HG03066 (cell line): ENCODE results near the gene AHNAK2.

Source experiments
- ATAC-seq: cut with Tn5 transposase; IDR thresholded peaks from one replicate; pipeline ENCODE4 v1.9.1; 2021; ENCODE audit warnings: low read depth; ENCODE audit not compliant: unreplicated experiment

AHNAK2 gene

DNA sequence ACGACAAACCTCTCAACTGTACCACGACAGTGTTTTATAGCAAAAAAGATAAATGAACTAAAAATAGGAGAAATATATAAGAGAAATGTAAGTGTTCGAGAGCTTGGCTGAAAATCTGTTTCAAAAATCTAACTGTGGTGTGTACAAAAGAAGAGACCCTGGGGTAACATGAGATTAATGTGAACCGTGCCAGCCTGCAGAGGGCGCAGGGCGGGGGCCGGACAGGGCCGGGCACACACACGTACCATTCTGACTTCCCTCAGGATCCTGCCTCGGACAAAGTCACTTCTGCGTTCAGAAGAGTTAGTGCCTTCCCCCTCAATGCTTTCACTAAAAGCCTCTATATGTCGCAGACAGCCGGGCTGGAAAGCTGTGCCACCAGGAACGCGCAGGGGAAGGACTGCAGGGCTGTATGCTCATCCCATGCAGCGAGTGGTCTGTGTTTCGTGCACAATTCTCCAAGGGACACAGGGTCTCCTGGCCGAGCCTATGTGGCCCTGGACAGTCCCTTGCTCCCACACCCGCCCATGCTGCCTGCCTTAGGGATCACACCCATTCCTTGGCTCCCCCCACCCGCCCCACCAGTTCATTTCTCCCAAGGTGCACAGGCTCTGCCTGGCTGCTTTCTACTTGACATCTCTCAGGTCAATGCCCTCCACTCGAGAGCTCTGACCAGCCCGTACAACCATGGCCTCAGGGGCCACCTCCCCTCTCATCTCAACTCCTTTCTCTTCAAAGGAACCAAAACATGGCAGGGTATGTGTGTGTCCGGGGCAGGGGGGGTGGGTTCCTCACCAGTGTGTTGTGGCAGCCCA lies 34.2 kb upstream of the AHNAK2 start:
- no peak for ATAC-seq

DNA sequence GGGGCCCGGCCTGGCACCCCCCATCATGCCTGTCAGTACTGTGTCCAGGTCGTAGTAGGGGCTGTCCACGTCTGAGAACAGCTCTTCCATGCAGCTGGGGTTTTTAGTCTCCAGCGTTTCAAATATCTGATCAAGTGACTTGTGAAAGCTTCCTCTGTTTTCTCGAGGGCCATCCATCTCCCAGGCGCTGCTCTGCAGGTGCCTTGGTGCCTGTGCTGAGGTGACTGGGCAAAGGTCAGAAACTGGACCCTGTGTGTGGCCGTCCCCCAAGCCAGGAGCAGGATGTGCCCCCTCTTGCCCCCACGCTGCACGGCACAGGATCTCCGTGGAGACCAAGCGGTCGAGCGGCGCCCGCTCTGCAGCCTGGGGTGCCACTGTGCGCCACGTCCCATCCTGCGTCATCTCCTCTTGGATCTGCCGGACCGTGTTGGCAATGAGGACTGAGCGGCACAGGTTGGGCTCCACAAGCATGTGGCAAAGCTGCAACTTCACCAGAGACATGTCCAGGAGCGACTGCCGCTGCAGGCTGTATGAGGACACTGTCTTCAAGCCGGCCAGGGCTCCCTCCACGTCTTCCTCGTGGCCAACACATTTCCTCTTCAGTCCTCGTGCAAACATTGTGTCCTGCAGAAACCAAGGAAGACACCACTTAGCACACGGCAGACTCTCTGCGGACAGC lies 33.3 kb upstream of the AHNAK2 start:
- no peak for ATAC-seq

DNA sequence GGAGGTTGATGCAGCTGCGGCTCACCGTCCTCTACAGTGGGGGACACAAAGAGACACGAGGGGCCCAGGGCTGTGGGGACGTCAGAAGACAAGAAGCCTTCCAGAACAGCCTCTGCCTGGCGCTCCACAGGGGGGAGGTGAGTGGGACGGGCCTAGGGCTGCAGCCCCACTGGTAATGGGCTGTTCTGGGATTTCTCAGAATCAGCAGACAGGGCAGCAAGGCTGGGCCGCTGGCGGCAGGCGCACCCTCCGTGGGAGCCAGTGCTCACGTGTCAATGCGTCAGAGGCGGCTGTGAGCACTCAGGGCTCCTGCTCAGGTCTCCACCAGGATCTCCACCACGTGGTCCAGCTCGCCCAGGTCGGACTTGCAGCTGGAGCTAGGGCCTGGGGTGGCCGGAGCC lies 32.7 kb upstream of the AHNAK2 start:
- ATAC-seq, result no peak

DNA sequence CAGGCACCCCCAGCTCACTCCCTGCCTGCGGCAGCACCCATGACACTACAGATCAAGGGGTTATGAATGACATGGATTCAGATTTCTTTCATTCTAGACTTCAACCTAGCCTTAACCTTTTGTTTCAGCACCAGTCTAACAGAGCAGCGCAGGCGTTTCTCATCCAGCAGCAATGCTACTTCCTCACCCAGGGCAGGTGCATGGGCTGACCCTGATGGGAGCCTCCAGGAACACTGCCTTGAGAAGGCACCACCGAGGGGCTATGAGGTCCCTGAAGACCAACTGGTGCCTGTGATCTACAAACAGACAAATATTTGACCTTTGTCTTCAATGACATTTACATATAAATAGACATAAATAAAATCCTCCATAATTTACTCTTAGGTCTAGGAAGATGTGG lies 31.9 kb upstream of the AHNAK2 start:
- no peak for ATAC-seq

DNA sequence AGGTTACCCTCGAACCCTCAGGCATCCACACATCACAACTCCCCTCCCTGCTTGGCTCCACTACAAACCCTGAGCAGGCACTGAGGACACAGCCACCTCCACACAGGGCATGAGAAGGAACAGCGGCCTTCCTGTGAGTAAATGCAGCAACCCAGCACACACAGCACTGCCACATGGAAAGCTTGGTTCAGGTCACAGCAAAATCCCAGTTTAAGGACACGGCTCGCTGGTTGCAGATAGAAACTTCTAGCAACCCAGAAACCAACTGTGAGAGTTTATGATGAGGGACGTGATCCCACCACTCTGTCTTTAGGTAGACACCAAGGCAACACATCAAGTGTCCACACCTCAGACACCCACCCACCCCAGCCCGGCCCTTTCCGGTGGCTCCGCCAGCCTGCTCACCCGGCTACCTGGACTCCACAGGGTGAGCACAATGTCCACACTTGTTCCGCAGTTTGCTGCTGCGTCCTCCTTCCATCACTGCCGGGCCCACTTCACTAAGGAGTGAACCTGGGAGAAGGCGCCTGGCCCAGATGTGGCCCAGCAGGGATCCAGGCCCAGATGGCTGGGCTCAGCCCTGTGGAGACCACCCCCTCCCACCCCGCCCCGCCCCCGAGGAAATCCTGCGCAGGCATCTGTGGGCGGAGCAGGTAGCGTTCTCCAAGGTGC lies 29.6 kb upstream of the AHNAK2 start:
- ATAC-seq, result no peak

DNA sequence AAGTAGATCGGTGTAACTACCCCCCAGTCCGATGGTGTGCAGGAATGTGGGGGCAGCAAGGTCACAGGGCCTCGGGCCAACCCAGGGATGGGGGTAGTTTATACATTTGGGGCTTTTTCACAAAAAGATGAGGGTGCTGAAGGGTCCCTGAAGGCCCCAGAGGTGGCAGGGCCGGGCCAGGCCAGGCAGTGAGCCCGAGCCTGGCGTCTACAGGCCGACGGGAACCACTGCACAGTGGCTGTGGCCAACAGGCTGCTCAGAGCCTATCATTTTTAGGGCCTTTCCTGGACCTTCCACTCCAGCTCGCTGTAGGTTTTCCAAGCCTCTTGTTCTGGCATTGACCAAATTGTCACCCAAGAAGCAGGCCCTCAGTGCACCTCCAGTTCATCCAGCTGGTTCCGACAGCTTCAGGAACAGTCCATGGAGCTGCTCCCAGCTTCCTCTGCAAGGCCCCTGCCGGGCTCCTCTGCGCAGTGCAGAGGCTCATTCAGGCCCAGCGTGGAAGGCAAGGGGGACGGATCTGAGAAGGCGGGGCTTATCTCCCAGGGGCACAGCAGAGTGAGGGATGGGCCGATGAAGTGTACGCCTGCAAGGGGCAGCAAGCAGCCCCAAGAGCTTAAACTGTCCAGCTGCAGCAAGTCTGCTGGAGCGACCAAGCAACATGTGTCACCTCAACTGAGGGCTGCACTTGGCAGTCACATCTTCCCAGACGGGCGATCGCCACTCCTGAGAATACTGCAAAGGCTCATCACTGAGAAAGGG lies 28.8 kb upstream of the AHNAK2 start:
- no peak for ATAC-seq

DNA sequence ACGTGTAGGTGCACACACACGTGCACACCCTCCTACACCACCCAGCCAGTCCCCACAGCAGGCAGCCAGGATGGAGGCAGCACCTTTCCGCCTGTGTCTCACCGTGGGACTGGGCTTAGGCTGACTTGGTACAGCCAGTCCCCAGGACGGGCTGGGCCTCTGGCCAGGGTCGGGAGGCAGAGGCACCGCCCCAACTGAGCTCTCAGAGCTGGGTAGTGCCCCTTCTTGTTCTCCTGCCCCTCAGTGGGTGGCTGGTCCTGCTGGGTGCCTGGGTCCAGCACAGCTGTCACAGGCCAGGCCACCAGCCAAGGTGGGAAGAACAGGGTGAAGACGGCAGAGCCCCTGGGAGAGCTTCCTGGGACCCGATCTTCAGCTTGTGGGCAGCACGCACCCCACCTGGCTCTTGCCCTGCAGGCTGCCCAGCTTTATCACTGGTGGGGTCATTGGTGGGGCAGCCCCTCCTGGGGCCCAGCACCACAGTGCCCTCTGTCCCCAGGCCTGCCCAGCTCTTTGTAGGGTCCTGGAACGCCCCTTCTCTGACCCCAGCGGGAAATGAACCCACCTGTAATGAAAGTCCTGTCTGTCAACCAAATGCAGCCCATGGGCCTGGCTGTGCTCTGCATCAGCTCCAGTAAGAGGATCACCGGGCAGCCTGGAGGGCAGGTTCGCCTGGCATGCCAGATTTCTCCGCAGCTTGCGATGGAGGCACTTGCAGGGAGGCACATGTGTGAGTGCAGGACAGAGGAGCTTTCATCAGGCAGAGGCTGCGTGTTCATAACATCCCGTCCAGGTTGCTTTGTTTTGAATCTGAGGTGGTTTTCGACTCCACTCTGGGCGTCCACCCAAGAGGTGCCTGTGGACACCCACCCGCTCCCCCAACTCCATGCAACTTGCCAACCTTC lies 28.0 kb upstream of the AHNAK2 start:
- no peak for ATAC-seq

DNA sequence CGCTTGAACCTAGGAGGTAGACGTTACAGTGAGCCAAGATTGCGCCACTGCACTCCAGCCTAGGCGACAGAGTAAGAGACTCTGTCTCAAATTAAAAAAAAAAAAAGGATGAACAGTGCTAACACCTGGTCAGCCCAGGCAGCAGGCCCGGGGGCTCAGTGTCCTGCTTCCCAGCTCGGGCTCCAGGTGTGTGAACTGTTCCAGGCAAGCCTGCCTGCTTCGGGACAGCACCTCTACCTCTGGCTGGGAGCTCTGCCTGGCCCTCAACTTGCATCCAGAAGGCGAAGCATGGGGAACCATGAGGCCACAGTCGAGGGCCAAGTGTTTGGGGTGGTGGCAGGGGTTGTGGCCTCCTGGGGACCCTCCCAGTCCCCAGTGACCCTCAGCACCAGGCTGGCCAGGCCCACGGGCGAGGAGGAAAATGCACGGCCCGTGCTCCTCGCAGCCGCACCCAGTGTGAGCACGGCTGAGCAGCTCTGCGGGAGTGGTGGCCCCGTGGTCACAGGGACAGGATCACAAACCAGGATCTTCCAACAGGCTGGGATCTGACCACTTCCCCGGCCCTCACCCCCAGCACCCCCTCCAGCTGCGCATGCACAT lies 27.3 kb upstream of the AHNAK2 start:
- ATAC-seq, result no peak

DNA sequence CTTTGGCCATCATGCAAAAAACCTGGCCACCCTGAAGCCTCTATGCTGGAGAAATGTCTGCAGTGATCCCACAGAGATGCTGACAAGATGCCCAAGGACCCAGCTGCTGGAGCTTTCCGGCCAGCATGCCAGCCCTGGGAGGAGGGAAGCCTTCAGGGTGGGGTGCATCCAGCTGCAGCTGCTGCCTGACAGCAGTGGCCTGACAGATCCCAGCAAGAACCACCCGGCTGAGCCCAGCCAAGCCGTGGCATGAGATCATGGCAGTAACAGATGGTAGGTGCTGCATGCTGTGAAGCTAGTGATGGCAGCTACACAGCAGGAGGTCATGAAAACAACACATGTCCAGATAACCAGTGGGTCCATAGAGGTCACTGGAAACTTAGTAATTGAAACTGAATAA lies 21.2 kb upstream of the AHNAK2 start:
- no peak for ATAC-seq

DNA sequence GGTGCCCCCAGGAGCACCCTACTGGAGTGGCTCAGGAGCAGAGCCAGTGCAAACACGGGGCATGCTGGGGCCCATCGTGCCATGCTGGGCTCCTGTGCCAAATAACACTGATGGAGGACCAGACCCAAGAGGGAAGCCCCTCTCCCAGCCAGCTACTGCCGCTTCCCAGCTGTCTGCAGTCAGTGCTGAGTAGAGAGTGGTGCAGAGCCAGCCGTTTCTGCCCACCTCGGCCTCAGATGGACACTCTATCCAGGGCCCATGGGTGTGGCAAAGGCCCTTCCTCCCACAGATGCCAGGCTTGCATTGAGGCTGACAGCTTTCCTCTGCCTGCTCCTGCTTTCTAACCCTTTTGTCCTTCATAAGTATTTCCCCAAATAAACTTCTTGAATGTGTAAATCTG lies 20.6 kb upstream of the AHNAK2 start:
- no peak for ATAC-seq

DNA sequence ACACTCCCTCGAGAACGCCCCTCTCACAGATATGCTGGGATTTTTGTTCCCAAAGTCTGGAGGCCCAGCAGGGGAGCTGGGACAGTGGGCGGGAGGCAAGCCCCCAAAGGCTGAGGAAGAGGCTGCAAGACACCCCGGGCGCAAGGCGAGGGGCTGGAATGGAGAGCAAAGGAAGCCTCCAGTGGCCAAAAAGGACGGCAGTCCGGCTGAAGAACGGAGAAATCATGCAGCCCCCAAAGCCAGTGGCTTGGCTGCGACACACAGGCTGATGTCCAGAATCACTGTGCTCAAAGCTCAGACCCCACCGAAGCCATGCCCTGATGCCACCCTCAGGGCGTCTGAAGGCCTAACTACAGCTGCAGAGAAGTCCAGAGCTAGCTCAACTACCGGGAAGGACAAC lies 18.3 kb upstream of the AHNAK2 start:
- ATAC-seq, result no peak

DNA sequence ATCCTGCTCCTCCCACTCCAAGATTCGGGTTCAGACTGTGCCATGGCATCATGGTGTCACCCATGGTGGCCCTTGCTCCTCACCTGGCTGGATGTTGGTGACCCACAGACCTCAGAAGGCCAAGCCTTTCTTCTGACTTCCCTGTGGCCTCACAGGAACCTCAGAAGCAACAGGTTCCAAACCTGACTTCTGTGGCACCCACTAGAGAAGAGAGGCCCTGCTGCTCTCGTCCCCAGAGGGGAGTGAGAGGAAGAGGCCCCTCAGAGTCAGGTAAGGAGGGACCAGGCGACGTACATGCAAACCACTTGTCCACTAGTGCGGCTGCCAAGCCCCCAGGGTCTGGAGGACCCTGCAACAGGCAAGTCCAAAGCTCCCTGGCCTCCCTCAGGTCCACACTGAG lies 17.9 kb upstream of the AHNAK2 start:
- ATAC-seq, result no peak

DNA sequence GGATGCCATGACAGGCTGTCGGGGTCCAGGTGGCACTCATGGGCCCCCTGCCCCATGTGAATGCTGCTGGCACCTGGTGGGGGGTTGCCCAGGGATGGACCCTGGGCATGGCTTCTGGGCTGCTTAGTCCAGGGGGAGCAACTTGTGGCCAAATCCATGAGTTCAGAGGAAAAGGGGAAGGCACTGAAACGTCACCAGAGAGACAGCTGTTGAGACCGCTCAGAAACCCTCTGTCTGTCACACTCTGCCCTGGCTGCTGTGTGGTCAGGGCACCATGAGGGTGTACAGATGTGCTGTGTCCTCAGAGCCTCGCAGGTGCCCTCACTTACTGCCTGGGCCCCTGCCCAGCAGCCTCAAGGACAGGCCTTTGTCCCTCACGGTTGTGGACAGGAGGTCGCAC lies 16.8 kb upstream of the AHNAK2 start:
- ATAC-seq, result no peak

DNA sequence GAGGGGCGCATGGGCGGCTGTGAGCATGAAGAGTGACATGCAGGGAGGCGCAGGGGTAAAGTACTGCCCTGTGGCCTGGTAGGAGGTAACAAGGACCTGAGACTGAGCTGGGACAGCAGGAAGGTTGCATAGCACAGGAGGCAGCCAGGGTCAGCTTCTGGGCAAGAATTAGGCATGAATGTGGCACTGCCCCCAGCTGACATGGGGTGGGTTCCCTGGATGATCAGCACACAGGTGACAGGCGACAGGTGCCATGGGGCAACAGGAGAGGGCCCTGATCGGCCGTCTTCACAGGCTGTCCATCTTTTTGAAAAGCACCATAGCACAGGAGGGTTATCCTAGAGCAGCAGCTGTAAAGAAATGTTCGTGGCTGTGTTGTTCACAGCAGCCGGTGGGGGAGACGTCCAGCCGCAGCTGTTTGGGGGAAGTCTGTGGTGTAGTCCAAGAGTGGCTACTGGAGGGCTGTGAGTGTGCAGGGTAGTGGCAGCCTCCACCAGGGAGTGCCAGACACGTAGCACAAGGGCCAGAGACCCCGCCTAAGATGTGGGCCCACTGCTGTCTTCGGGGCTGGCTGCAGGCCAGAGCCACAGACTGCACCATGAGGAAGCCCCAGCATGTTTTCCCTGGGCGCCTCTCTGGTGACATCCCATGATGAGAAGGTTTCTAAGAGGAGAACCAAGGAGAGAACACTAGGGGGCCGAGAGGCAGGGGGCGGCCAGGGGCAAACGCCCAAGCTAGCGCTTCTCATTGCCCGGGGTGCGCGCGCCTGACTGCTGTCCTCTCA lies 15.8 kb upstream of the AHNAK2 start:
- ATAC-seq, result no peak

DNA sequence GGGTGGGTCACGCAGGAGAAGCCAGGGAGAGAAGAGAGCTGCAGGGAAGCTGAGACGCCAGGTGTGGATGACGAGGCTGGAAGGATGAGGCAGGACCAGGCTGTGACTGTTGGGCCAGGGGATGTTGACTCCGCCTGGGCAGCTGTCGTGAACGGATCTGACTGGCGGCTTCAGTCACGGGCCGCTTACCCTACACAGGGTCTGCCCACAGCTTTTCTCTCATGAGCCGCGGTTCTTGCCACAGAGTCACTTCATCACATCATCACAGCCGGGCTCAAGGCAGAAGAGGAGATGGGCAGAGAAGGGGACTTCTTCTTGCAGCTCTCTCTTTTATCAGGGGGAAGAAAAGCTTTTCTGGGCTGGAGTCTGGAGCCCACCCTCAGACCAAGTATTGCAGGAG lies 15.1 kb upstream of the AHNAK2 start:
- ATAC-seq, result no peak

DNA sequence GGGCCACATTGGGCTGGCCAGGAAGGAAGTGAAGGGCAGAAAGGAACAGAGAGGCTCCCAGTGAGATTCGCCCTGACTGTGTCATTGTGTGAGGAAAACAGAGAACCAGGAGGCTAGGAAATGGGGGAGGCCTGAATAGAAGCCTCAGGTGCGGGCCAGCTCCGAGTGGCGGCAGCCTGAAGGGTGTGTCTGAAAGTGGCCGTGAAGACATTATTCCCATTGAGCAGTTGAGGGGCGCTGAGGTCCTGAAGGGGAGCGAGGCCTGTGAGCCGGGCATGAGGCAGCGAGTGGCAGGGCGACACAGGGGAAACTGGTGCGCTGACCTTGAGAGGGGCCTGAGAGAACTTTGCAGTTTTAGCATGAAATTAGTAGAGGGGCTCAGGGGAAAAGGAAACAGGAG lies 14.3 kb upstream of the AHNAK2 start:
- ATAC-seq, result no peak

DNA sequence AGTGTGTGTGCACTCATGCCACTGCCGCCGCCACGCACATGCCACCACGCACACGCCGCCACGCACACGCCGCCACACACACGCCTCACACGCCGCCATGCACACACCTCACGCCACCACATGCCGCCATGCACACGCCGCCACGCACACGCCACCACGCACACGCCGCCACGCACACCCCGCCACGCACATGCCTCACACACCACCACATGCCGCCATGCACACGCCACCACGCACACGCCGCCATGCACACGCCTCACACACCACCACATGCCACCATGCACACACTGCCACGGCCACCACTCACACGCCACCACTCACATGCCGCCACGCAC lies 13.7 kb upstream of the AHNAK2 start:
- no peak for ATAC-seq

DNA sequence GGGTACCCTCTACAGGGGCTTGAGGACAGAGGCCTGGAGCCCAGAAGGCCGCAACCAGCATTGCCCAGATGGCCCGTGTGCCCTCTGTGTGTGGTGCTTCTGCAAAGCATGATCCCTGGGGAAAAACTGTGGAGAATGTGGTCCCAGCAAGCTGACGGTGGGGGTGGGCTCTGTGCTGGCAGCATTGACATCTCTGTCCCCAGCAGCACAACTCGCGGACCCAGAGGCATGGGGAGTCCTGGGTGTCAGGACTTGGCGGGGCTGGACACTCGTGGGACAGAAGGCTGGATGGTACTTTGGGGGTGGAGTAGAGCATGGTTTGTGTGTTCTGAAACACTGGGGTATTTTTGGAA lies 11.8 kb upstream of the AHNAK2 start:
- ATAC-seq, result no peak
